Measurements from ENCODE around the gene ERLIN1. TPM values are rescaled to one million over a fixed set of nuclear protein-coding genes. Genes with fewer than 3 reads are reported as not detected.

ERLIN1 gene
- total and polyA plus RNA-seq, 2 experiments from 2014 or later, result 7.2 to 20.4 TPM

- no peaks in the 10 kb centered on the region for H3K4me1 ChIP-seq (ENCODE audit: insufficient read depth)
- H3K4me1 Mint-ChIP-seq, result peaks cover 12% of the 10 kb centered on the region; the same call in 2 of the 3 replicates
- H3K9me2 ChIP-seq (ENCODE audit: insufficient read depth), result no peaks in the 10 kb centered on the region
- DNase-seq (ENCODE audit: low spot score) (no peak), ATAC-seq (no peak)
- H3K4me2 ChIP-seq, result no peak overlapping the region
- no peak overlapping the region for H3K27ac Mint-ChIP-seq
- H3K4me3 Mint-ChIP-seq, result no peak overlapping the region
- no peaks in the 10 kb centered on the region; the same call in 1 of the 2 replicates for H4K20me1 ChIP-seq (replicated peaks; ENCODE audit: insufficient read depth)
- no peaks in the 10 kb centered on the region for H3K27me3 Mint-ChIP-seq (ENCODE audit: insufficient read depth, low read depth, poor library complexity)
- no peaks in the 10 kb centered on the region for H3K79me2 ChIP-seq (replicated peaks; ENCODE audit: insufficient read depth)
- no peaks in the 10 kb centered on the region for H3K27me3 ChIP-seq (ENCODE audit: insufficient read depth)
- H3K27ac ChIP-seq (ENCODE audit: low read depth), result no peak overlapping the region
- peaks cover 36% of the 10 kb centered on the region for H3K36me3 Mint-ChIP-seq (ENCODE audit: low read depth)
- TF ChIP-seq EZH2phosphoT487 (IDR thresholded peaks at IDR 0.05; ENCODE audit: unreplicated experiment), result no peak
- TF ChIP-seq NANOG (IDR thresholded peaks at IDR 0.05; ENCODE audit: borderline replicate concordance), result no peak
- TF ChIP-seq JUNB (IDR thresholded peaks at IDR 0.05; ENCODE audit: unreplicated experiment), result no peak
- TF ChIP-seq POLR2AphosphoS5 (IDR thresholded peaks at IDR 0.05; ENCODE audit: low read depth), result no peak
- TF ChIP-seq STAT1 (IDR thresholded peaks at IDR 0.05; ENCODE audit: unreplicated experiment), result no peak
- TF ChIP-seq, protein P1, sequence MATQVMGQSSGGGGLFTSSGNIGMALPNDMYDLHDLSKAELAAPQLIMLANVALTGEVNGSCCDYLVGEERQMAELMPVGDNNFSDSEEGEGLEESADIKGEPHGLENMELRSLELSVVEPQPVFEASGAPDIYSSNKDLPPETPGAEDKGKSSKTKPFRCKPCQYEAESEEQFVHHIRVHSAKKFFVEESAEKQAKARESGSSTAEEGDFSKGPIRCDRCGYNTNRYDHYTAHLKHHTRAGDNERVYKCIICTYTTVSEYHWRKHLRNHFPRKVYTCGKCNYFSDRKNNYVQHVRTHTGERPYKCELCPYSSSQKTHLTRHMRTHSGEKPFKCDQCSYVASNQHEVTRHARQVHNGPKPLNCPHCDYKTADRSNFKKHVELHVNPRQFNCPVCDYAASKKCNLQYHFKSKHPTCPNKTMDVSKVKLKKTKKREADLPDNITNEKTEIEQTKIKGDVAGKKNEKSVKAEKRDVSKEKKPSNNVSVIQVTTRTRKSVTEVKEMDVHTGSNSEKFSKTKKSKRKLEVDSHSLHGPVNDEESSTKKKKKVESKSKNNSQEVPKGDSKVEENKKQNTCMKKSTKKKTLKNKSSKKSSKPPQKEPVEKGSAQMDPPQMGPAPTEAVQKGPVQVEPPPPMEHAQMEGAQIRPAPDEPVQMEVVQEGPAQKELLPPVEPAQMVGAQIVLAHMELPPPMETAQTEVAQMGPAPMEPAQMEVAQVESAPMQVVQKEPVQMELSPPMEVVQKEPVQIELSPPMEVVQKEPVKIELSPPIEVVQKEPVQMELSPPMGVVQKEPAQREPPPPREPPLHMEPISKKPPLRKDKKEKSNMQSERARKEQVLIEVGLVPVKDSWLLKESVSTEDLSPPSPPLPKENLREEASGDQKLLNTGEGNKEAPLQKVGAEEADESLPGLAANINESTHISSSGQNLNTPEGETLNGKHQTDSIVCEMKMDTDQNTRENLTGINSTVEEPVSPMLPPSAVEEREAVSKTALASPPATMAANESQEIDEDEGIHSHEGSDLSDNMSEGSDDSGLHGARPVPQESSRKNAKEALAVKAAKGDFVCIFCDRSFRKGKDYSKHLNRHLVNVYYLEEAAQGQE (IDR thresholded peaks at IDR 0.05; ENCODE audit: unreplicated experiment), result no peak
- no peak for TF ChIP-seq ZNF462 (CRISPR knock-in tag; IDR thresholded peaks at IDR 0.05)
- TF ChIP-seq CREB1 (CRISPR knock-in tag; IDR thresholded peaks at IDR 0.05; ENCODE audit: low read depth), result no peak
- no peak for TF ChIP-seq EZH2 (IDR thresholded peaks at IDR 0.05; ENCODE audit: low read depth, unreplicated experiment)
- no peak for TF ChIP-seq ZNF114 (CRISPR knock-in tag; IDR thresholded peaks at IDR 0.05)
- TF ChIP-seq, protein P2, sequence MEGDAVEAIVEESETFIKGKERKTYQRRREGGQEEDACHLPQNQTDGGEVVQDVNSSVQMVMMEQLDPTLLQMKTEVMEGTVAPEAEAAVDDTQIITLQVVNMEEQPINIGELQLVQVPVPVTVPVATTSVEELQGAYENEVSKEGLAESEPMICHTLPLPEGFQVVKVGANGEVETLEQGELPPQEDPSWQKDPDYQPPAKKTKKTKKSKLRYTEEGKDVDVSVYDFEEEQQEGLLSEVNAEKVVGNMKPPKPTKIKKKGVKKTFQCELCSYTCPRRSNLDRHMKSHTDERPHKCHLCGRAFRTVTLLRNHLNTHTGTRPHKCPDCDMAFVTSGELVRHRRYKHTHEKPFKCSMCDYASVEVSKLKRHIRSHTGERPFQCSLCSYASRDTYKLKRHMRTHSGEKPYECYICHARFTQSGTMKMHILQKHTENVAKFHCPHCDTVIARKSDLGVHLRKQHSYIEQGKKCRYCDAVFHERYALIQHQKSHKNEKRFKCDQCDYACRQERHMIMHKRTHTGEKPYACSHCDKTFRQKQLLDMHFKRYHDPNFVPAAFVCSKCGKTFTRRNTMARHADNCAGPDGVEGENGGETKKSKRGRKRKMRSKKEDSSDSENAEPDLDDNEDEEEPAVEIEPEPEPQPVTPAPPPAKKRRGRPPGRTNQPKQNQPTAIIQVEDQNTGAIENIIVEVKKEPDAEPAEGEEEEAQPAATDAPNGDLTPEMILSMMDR (conservative IDR thresholded peaks at IDR 0.05; ENCODE audit: low read depth in 2 of 2), result no peak
- TF ChIP-seq, protein P3, sequence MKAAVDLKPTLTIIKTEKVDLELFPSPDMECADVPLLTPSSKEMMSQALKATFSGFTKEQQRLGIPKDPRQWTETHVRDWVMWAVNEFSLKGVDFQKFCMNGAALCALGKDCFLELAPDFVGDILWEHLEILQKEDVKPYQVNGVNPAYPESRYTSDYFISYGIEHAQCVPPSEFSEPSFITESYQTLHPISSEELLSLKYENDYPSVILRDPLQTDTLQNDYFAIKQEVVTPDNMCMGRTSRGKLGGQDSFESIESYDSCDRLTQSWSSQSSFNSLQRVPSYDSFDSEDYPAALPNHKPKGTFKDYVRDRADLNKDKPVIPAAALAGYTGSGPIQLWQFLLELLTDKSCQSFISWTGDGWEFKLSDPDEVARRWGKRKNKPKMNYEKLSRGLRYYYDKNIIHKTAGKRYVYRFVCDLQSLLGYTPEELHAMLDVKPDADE (IDR thresholded peaks at IDR 0.05), result no peak
- no peak for TF ChIP-seq ZNF331 (CRISPR knock-in tag; IDR thresholded peaks at IDR 0.05; ENCODE audit: low read depth)
- no peak overlapping the region for H3K4me3 ChIP-seq
- no peak overlapping the region for H2AFZ ChIP-seq
- H3F3A ChIP-seq (replicated peaks; ENCODE audit: low read depth), result no peaks in the 10 kb centered on the region
- no peaks in the 10 kb centered on the region for H3K9me3 Mint-ChIP-seq
- H3K36me3 ChIP-seq (ENCODE audit: insufficient read depth), result peaks cover 18% of the 10 kb centered on the region
These were observed 32.5 kb downstream of the ERLIN1 start for GRCh38 chr10:100153239-100153825.
